SIG-M5 treated with dmso at 0.1 percent for 504 hours (cell line): ENCODE measurements around the gene ADGRL1.
A peak's percentile ranks its signal among the peaks of the same experiment; 100 is the strongest.
"Not testable (repeated sequence)": the region's sequence is repeated elsewhere in the genome, so short reads cannot be mapped to it uniquely, and the experiment has no call there.

Source experiments
- DNase-seq: peaks from one replicate; lab custom pipeline; 2025; ENCODE audit not compliant: unreplicated experiment; lab: John Stamatoyannopoulos, UW

ADGRL1 gene

GRCh38 chr19:14218620-14219330 is 12.8 kb upstream of the ADGRL1 start:
- no peak for DNase-seq

GRCh38 chr19:14217886-14218285 is 11.9 kb upstream of the ADGRL1 start:
- DNase-seq: not testable (repeated sequence)

- DNase-seq: no peak
Measured at GRCh38 chr19:14214580-14214979, 8.6 kb upstream of the ADGRL1 start.

- DNase-seq: not testable (repeated sequence)
Measured at GRCh38 chr19:14210182-14210581, 4.2 kb upstream of the ADGRL1 start.

- DNase-seq: not testable (repeated sequence)
Measured at GRCh38 chr19:14209401-14209800, 3.4 kb upstream of the ADGRL1 start.

GRCh38 chr19:14208496-14208895 is 2.5 kb upstream of the ADGRL1 start:
- not testable (repeated sequence) for DNase-seq

GRCh38 chr19:14207796-14208195 is 1.8 kb upstream of the ADGRL1 start:
- not testable (repeated sequence) for DNase-seq

GRCh38 chr19:14206737-14207726 is 1.1 kb upstream of the ADGRL1 start:
- peak; percentile 61 for DNase-seq

- not testable (repeated sequence) for DNase-seq
Measured at GRCh38 chr19:14206308-14206707, 339 bp upstream of the ADGRL1 start.

- DNase-seq: not testable (repeated sequence)
Measured at GRCh38 chr19:14204676-14205451, 1.1 kb downstream of the ADGRL1 start.

GRCh38 chr19:14204219-14204618 is 1.8 kb downstream of the ADGRL1 start:
- not testable (repeated sequence) for DNase-seq

- not testable (repeated sequence) for DNase-seq
Measured at GRCh38 chr19:14203788-14204187, 2.2 kb downstream of the ADGRL1 start.

- no peak for DNase-seq
Measured at GRCh38 chr19:14203177-14203576, 2.8 kb downstream of the ADGRL1 start.

GRCh38 chr19:14201481-14201880 is 4.5 kb downstream of the ADGRL1 start:
- not testable (repeated sequence) for DNase-seq

- peak; percentile 23 for DNase-seq
Measured at GRCh38 chr19:14200147-14200841, 5.7 kb downstream of the ADGRL1 start.

GRCh38 chr19:14198384-14199376 is 7.3 kb downstream of the ADGRL1 start:
- no peak for DNase-seq

- DNase-seq: no peak
Measured at GRCh38 chr19:14197882-14198281, 8.1 kb downstream of the ADGRL1 start.

GRCh38 chr19:14197288-14197687 is 8.7 kb downstream of the ADGRL1 start:
- not testable (repeated sequence) for DNase-seq

- DNase-seq: peak; percentile 22
Measured at GRCh38 chr19:14196105-14196504, 9.9 kb downstream of the ADGRL1 start.
